ENCODE data around the gene MRPL37. TPM values are rescaled to one million over a fixed set of nuclear protein-coding genes. Genes with fewer than 3 reads are reported as not detected.

The MRPL37 gene
- 60.4 and 93.4 TPM in 2 replicates for total RNA-seq (ENCODE audit: low replicate concordance)

DNA sequence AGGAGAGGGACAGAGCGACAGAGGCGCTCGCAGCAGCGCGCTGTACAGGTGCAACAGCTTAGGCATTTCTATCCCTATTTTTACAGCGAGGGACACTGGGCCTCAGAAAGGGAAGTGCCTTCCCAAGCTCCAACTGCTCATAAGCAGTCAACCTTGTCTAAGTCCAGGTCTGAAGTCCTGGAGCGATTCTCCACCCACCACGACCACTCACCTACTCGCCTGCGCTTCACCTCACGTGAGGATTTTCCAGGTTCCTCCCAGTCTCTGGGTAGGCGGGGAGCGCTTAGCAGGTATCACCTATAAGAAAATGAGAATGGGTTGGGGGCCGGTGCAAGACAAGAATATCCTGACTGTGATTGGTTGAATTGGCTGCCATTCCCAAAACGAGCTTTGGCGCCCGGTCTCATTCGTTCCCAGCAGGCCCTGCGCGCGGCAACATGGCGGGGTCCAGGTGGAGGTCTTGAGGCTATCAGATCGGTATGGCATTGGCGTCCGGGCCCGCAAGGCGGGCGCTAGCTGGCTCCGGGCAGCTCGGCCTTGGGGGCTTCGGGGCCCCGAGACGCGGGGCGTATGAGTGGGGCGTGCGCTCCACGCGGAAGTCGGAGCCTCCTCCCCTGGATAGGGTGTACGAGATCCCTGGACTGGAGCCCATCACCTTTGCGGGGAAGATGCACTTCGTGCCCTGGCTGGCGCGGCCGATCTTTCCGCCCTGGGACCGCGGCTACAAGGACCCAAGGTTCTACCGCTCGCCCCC lies at the start of gene MRPL37, which contains the start of gene CYB5RL:
MRPL37 (plus strand) TSS at position 403 of the 754 bp plus-strand sequence; CDS start at position 480, 77 bp downstream.
CYB5RL (minus strand) TSS at position 266 of the 754 bp plus-strand sequence. CDS start 4,414 bp downstream, outside the sequence.
- peak within 1 kb of the TSS; percentile 85 for H2AFZ ChIP-seq (replicated peaks)
- H3K27me3 ChIP-seq: no peaks in the 10 kb centered on the region
- peaks cover 6% of the 10 kb centered on the region for H3K36me3 Mint-ChIP-seq
- peak within 1 kb of the TSS; percentile 90 for H3K9ac ChIP-seq
- no peaks in the 10 kb centered on the region for H3K36me3 ChIP-seq
- H3K79me2 ChIP-seq (ENCODE audit: low read depth): peaks cover 33% of the 10 kb centered on the region
- H3K9me3 Mint-ChIP-seq: no peaks in the 10 kb centered on the region
- peaks cover 18% of the 10 kb centered on the region for H4K20me1 ChIP-seq (ENCODE audit: low read depth)
- H3K4me2 ChIP-seq: peak within 1 kb of the TSS; percentile 94
- peaks cover 9% of the 10 kb centered on the region for H3K4me1 ChIP-seq
- no peak for TF ChIP-seq EZH2 (IDR thresholded peaks at IDR 0.05)
- TF ChIP-seq, protein P1, sequence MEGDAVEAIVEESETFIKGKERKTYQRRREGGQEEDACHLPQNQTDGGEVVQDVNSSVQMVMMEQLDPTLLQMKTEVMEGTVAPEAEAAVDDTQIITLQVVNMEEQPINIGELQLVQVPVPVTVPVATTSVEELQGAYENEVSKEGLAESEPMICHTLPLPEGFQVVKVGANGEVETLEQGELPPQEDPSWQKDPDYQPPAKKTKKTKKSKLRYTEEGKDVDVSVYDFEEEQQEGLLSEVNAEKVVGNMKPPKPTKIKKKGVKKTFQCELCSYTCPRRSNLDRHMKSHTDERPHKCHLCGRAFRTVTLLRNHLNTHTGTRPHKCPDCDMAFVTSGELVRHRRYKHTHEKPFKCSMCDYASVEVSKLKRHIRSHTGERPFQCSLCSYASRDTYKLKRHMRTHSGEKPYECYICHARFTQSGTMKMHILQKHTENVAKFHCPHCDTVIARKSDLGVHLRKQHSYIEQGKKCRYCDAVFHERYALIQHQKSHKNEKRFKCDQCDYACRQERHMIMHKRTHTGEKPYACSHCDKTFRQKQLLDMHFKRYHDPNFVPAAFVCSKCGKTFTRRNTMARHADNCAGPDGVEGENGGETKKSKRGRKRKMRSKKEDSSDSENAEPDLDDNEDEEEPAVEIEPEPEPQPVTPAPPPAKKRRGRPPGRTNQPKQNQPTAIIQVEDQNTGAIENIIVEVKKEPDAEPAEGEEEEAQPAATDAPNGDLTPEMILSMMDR (IDR thresholded peaks at IDR 0.05): no peak
- no peak for TF ChIP-seq EZH2phosphoT487 (IDR thresholded peaks at IDR 0.05)
- no peaks in the 10 kb centered on the region for H3K9me3 ChIP-seq (ENCODE audit: low read depth)
- peak within 1 kb of the TSS; percentile 83 for H3K4me3 ChIP-seq
- peak within 1 kb of the TSS; percentile 96 for H3K4me3 Mint-ChIP-seq
- H3F3A ChIP-seq (ENCODE audit: low read depth): no peaks in the 10 kb centered on the region
- no peak within 1 kb of the TSS for H3K27ac ChIP-seq
- peak; percentile 98 for DNase-seq (ENCODE audit: low spot score)
- peak within 1 kb of the TSS; percentile 84 for H3K27ac Mint-ChIP-seq
- peaks cover 2% of the 10 kb centered on the region for H3K27me3 Mint-ChIP-seq (ENCODE audit: insufficient read depth, low read depth)
- H3K4me1 Mint-ChIP-seq: peaks cover 26% of the 10 kb centered on the region

DNA sequence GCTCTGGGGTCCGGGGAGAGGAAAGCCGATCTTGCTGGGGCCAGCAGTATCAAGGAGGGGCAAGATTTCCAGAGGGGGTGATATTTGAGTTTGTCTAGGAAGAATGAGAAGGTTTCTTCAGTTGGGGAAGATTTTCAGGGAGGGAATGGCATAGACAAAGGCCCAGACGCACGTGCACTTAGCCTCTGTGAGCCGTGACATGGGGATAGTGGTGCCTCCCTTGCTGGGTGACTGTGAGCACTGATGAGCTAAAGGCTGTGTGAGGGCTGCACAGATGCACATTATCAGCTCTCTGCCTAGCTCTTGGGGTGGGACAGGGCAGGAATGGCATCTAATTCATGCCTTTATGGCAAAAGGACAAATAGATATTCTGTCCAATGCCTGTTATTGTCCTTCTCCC lies 49.0 kb upstream of the MRPL37 start:
- Mint-ChIP-seq H3K9me3 (no peaks in the 10 kb centered on the region), H3K27me3 (ENCODE audit: insufficient read depth, low read depth) (peaks cover 5% of the 10 kb centered on the region), H3K4me3 (no peak overlapping the region)

DNA sequence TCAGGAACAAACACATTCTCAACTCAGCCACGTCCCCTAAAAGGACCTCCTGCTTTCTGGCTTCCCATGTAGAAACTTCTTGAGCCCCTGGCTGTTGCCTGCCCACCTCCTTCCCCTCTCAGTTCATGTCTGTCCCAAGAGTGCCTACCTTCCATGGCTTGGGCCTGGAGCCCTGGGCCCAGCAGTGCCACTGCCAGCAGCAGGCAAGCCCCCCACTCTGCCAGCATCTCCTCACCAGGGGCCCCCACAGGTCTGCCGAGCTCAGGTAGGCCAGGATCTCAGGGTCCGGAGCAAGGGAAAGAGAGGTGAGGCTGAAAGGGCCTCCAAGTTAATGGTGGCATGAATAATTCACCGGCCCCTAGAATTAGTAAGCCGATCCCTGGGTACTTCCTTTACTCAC lies 47.3 kb upstream of the MRPL37 start, which contains the start of gene CDCP2:
CDCP2 (minus strand) TSS at position 305 of the 400 bp plus-strand sequence; CDS start at position 227, 78 bp downstream.
- peak within 1 kb of the TSS; percentile 49 for H3K4me2 ChIP-seq
- H3K27ac ChIP-seq: no peak within 1 kb of the TSS
- H3K27me3 Mint-ChIP-seq (ENCODE audit: insufficient read depth, low read depth): peaks cover 5% of the 10 kb centered on the region
- no peaks in the 10 kb centered on the region for H3K79me2 ChIP-seq (ENCODE audit: low read depth)
- no peaks in the 10 kb centered on the region for H3K9me3 Mint-ChIP-seq
- peaks cover 5% of the 10 kb centered on the region for H3F3A ChIP-seq (ENCODE audit: low read depth)
- H3K4me3 Mint-ChIP-seq: no peak within 1 kb of the TSS
- H3K4me1 ChIP-seq: peaks cover 10% of the 10 kb centered on the region
- H3K4me1 Mint-ChIP-seq: peaks cover 19% of the 10 kb centered on the region
- no peaks in the 10 kb centered on the region for H4K20me1 ChIP-seq (ENCODE audit: low read depth)
- H3K36me3 Mint-ChIP-seq: no peaks in the 10 kb centered on the region
- no peak for TF ChIP-seq EZH2 (IDR thresholded peaks at IDR 0.05)
- TF ChIP-seq, protein P1 (IDR thresholded peaks at IDR 0.05): no peak
- TF ChIP-seq EZH2phosphoT487 (IDR thresholded peaks at IDR 0.05): no peak
- DNase-seq (ENCODE audit: low spot score): no peak
- no peaks in the 10 kb centered on the region for H3K36me3 ChIP-seq
- no peaks in the 10 kb centered on the region for H3K9me3 ChIP-seq (ENCODE audit: low read depth)
- H3K27ac Mint-ChIP-seq: peak within 1 kb of the TSS; percentile 83
- peak within 1 kb of the TSS; percentile 89 for H2AFZ ChIP-seq (replicated peaks)
- no peak within 1 kb of the TSS for H3K9ac ChIP-seq
- no peak within 1 kb of the TSS for H3K4me3 ChIP-seq
- H3K27me3 ChIP-seq: no peaks in the 10 kb centered on the region

More for the DNA sequence above, 49.0 kb upstream of the MRPL37 start:
- Histone ChIP-seq H3F3A (ENCODE audit: low read depth) (peaks cover 5% of the 10 kb centered on the region), H3K27ac (no peak overlapping the region), H3K79me2 (ENCODE audit: low read depth) (no peaks in the 10 kb centered on the region), H3K4me1 (peaks cover 10% of the 10 kb centered on the region), H3K27me3 (no peaks in the 10 kb centered on the region), H2AFZ (replicated peaks) (no peak overlapping the region), H4K20me1 (ENCODE audit: low read depth) (no peaks in the 10 kb centered on the region), H3K36me3 (no peaks in the 10 kb centered on the region), H3K4me3 (no peak overlapping the region), H3K9ac (no peak overlapping the region), H3K9me3 (ENCODE audit: low read depth) (no peaks in the 10 kb centered on the region), H3K4me2 (no peak overlapping the region)
- TF ChIP-seq, protein P1 (IDR thresholded peaks at IDR 0.05): no peak
- TF ChIP-seq EZH2 (IDR thresholded peaks at IDR 0.05) (no peak), EZH2phosphoT487 (IDR thresholded peaks at IDR 0.05) (no peak)
- Mint-ChIP-seq H3K27ac (peak overlapping the region; percentile 62), H3K36me3 (no peaks in the 10 kb centered on the region), H3K4me1 (peaks cover 19% of the 10 kb centered on the region)
- DNase-seq (ENCODE audit: low spot score): no peak

Measured in neural progenitor cell (in vitro differentiated cells).